ENCODE measurements around the gene CNIH3.

The CNIH3 gene

DNA sequence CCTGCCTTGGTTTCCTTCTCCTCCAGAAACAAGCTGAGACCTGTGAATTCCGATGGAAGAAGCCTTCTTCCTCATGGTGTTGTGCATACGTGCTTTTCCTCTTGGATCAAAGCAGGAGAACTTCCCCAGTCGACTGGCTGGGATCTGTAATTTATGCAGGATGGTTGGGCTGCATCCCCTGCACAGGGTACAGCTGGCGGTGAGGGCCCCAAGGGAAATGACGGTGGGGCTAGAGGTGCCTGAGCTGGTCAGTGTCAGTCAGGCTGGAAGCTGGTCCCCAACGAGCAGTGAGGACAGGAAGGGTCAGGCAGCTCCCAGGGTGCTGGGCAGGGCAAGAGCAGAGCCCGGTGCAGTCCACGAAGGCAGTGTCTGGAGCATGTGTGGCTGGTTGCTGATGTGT is 106.7 kb downstream of the CNIH3 start:
- DNase-seq (ENCODE audit: low spot score) = no peak

GRCh38 chr1:224724566-224724965 is 108.4 kb downstream of the CNIH3 start:
- no peak for DNase-seq (ENCODE audit: low spot score)

DNA sequence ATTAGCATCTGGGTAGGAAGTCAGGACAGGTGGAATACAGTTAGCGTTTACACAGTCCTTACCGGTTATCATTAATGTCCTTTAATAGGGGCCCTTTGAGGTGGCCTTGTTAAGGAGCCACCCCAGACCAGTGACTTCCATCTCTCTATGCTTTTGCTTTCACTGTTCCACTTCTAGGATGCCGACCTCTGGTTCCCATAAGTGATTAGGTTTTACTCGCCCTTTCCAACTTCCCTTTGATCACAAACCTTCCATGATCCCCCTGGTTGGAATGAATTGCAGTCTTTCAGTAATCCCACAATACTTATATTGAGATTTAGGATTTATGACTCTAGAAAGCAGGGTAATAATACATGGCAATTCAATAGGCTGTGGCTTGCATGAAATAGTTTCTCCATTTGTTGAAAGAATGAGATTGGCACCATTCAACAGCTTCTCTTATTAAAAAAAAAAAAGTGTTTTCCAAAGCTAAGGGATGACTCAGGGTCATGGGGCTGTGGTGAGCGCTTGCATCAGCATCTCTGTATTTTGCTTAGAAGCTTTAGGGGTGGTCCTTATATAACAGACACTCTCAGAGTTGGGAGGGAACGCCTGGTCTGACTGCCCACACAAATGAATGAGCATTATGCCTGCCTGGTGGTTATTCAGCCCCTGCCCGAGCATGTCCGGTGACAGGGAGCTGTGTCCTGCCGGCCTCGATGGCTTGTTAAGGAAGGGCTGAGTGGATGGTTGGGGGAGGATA is 110.5 kb downstream of the CNIH3 start:
- DNase-seq (ENCODE audit: low spot score) = no peak

- DNase-seq (ENCODE audit: low spot score) = no peak
Measured at GRCh38 chr1:224727351-224728289, 111.5 kb downstream of the CNIH3 start.

GRCh38 chr1:224730540-224730939 is 114.4 kb downstream of the CNIH3 start:
- no peak for DNase-seq (ENCODE audit: low spot score)

GRCh38 chr1:224730965-224731364 is 114.8 kb downstream of the CNIH3 start:
- no peak for DNase-seq (ENCODE audit: low spot score)

DNA sequence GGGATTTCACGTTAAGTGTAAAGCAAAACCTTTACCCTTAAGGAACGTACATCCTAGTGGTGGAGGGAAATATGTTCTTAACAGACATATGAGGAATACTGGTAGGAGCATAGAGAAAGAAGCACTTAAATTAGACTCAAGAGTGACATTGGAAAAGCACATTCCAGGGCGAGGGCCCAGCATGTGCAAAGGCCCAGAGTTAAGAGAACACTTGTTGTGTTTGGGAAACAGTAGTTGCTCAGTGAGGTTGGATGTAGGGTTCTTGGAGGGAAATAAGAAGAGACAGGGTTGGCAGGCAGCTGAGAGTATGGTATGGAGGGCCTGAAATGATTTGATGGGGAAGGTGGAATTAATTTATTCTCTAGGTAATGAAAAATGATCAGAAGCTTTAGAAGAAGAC is 115.5 kb downstream of the CNIH3 start:
- DNase-seq (ENCODE audit: low spot score) = no peak

DNA sequence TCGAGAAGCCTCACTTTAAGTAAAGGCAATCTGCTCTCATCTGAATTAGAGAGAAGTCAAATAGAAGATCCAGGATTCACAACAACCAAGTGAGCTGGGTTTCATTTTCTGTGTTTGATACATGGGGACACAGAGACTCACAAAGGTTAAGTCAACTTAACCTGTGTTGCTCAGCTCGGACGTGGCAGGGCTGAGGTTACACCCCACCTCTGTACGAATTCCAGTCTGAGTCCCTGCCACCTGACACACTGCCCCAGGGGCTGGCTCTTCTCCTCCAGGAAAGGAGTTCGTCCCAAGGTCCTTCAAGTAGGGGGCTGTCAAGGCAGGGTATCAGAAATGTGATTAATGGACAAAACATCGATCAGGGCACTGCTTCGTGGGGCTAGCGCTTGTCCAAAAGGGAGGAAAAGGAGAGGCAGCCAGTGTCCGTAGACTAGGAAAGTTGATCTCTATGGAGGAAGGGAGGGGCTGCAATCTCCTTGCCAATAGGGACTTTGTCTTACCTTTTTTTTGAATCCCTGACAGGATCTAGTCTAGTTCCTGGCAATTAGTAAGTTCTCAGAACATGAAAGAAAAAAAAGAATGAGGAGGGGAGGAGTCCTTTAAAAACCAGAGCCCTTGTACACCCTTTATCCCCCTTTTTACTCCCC is 116.4 kb downstream of the CNIH3 start:
- DNase-seq (ENCODE audit: low spot score) = no peak

DNA sequence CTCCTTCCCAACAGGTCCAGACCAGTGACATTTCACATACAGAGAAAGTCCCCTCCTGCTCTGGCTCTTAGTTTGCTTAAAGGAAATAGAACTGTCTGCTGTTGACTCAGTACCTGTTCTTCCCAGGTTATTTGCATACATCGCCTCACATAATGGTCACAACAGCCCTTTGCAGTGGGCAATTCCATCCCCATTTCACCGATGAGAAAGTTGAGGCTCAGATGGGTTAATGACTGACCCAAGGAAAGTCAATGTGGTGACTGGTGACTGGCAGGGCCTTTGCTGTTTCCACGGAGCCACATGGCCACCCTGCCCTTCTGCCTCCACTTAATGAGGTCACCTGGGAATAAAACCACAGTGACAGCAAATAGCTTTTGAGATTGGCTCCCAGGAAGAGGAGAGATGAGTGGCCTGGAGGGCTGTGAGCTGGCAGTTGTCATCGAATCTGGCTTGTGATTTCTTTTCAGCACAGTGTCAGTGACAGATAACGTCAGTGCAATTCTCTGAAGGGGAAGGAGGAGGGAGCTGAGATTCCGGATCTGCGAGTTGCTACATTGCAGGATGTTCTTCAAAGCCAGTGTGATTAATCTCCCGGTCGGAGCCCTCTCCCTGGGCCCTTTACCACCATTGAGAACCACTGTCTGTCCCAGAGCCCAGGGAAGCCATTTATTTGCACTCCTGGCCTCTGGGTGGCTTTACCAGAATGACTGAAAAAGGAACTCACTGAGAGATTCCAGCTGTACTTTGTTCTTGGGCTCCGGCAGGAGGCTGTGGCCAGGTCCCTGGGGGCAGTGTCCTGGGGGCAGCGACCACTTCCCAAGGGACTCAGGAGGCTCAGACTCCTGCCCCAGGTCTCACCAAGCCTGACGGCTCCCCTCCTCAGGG is 117.2 kb downstream of the CNIH3 start:
- DNase-seq (ENCODE audit: low spot score) = no peak

DNA sequence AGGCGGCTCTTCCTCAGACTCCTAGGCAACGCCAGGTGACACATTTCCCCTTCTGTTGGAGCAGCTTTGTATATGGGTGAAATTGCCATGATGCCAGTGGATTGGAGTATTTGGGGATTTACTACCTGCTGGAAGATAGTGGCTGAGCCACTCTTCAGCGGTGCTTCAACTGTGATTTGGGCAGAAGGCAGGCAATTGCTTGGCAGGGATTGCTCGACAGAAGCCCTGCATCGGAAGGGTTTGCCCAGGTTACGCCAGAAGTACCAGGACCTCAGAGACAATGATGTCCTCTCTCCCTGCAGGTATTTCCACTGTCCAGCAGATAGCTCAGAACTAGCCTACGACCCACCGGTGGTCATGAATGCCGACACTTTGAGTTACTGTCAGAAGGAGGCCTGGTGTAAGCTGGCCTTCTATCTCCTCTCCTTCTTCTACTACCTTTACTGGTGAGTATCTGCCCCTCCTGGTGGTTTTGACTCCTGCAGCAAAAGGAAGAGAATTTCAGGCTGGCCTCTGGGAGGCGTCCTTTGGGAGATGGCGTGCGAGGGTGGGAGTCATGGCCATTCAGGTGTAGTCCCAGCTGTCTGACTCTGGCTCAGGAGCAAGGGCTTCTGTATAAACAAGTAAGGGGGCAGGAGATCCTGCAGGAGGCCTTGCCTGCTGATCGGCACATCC is 118.3 kb downstream of the CNIH3 start:
- DNase-seq (ENCODE audit: low spot score) = no peak

GRCh38 chr1:224735159-224735558 is 119.0 kb downstream of the CNIH3 start:
- no peak for DNase-seq (ENCODE audit: low spot score)

- DNase-seq (ENCODE audit: low spot score) = no peak
Measured at GRCh38 chr1:224736619-224737352, 120.7 kb downstream of the CNIH3 start.

DNA sequence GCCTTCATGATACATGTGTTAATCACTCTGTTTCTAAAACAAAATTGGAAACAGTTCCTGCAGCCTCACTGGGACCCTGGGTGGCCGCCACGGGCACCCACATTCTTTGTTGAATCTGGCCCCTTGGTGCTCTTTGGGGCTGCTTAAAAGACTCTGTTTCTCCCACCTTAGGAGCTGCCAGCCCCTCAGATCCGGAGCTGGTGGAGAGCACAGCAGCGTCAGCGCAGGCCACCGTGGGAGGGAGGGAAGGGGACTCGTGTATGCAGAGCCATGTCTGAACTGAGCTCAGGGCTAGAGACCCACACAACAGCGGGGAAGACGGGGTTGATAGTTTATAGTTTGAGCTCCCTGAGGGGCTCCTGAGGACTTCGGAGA is 121.2 kb downstream of the CNIH3 start:
- DNase-seq (ENCODE audit: low spot score) = no peak

DNA sequence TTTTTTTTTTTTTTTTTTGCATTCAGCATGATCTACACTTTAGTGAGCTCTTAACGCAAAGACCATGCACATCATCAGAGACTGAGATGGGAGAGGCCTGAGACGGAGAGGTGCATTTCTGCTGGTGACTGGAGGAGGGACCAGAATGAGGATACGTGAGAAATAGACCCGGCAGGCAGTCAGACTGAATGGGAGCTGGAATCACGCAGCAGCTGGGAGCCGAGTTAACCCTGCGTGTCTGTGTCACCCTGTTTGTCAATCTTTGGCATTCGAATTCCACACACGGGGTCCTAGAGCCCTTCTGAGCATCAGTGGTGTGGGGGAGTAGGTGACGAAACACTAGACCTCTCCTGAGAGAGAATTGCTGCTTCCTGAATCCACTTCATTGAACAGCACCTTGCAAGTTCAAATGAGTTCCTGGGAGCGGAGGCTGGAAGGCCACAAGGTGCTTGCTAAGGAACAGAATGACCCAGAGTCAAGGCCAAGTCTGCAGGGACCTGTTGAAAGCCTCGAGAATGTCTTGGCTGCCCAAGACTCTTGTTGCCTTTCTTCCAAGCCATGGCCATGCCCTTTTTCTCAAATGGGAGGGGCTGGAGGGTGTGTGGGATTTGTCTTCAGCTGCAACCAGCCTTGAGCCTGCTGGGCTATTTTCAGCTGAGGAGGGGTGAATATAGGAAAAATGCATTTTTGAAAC is 123.3 kb downstream of the CNIH3 start:
- DNase-seq (ENCODE audit: low spot score) = no peak

GRCh38 chr1:224739997-224740684 is 124.0 kb downstream of the CNIH3 start:
- no peak for DNase-seq (ENCODE audit: low spot score)

- no peak for DNase-seq (ENCODE audit: low spot score)
Measured at GRCh38 chr1:224740685-224741052, 124.6 kb downstream of the CNIH3 start.

- DNase-seq (ENCODE audit: low spot score) = no peak
Measured at GRCh38 chr1:224742349-224742748, 126.2 kb downstream of the CNIH3 start.

GRCh38 chr1:224743608-224744164 is 127.6 kb downstream of the CNIH3 start:
- no peak for DNase-seq (ENCODE audit: low spot score)

- no peak for DNase-seq (ENCODE audit: low spot score)
Measured at GRCh38 chr1:224744521-224744920, 128.4 kb downstream of the CNIH3 start.
